Neural cell (in vitro differentiated cells): ENCODE measurements around the gene AOAH. TPM values are rescaled to one million over a fixed set of nuclear protein-coding genes. Genes with fewer than 3 reads are reported as not detected.

Experiments used
- H2AFZ ChIP-seq: fragments of 200-600, 300-800 bp; sonication (generic), shearing (Covaris generic); 2 replicates; pipeline ENCODE4 v1.6.0; 2014; ENCODE audit warnings: low read depth, mild to moderate bottlenecking, antibody characterized with exemption, low read length, moderate library complexity
- H3F3A ChIP-seq: fragments of 200-600 bp; shearing (Covaris generic); 2 replicates; pipeline ENCODE4 v1.6.1; 2016; ENCODE audit warnings: mild to moderate bottlenecking, moderate library complexity, mixed read lengths, antibody characterized with exemption, low read length; ENCODE audit not compliant: insufficient read depth, poor library complexity, severe bottlenecking
- H3K27ac ChIP-seq: fragments of 200-600, 300-800 bp; sonication (generic), shearing (Covaris generic); 2 replicates; pipeline ENCODE4 v1.5.1; 2014; ENCODE audit warnings: mild to moderate bottlenecking, low read length, moderate library complexity
- H3K27me3 ChIP-seq: fragments of 300-800, 200-600 bp; sonication (generic), shearing (Covaris generic); 2 replicates; pipeline ENCODE4 v1.6.0; 2014; ENCODE audit warnings: mild to moderate bottlenecking, low read depth, low read length, moderate library complexity; ENCODE audit not compliant: insufficient read depth
- H3K36me3 ChIP-seq: fragments of 300-800, 200-600 bp; sonication (generic), shearing (Covaris generic); 2 replicates; pipeline ENCODE4 v1.5.1; 2014; ENCODE audit warnings: mild to moderate bottlenecking, antibody characterized with exemption, low read length, moderate library complexity; ENCODE audit not compliant: insufficient read depth
- H3K4me2 ChIP-seq: fragments of 300-800, 200-600 bp; sonication (generic), shearing (Covaris generic); 2 replicates; pipeline ENCODE4 v1.6.0; 2014; ENCODE audit warnings: mild to moderate bottlenecking, low read length
- H3K4me3 ChIP-seq: fragments of 300-800, 200-600 bp; sonication (generic), shearing (Covaris generic); 2 replicates; pipeline ENCODE4 v1.5.1; 2014; ENCODE audit warnings: mild to moderate bottlenecking, low read length, moderate library complexity
- H3K79me2 ChIP-seq: fragments of 200-600 bp; shearing (Covaris generic); replicated peaks from 2 replicates; pipeline ENCODE4 v1.6.0; 2014; ENCODE audit warnings: mild to moderate bottlenecking, low read length, moderate library complexity; ENCODE audit not compliant: insufficient read depth
- H3K9ac ChIP-seq: fragments of 300-800, 200-600 bp; sonication (generic), shearing (Covaris generic); 2 replicates; pipeline ENCODE4 v1.6.1; 2016; ENCODE audit warnings: mild to moderate bottlenecking, low read length, mixed read lengths
- H3K9me2 ChIP-seq: fragments of 200-600 bp; shearing (Covaris generic); 2 replicates; pipeline ENCODE4 v1.6.1; 2016; ENCODE audit warnings: mild to moderate bottlenecking, low read length, mixed read lengths; ENCODE audit not compliant: insufficient read depth
- H3K9me3 ChIP-seq: fragments of 200-600, 300-800 bp; sonication (generic), shearing (Covaris generic); 2 replicates; pipeline ENCODE4 v1.6.1; 2016; ENCODE audit warnings: mild to moderate bottlenecking, mixed run types, low read length, moderate library complexity, mixed read lengths
- H4K20me1 ChIP-seq: fragments of 200-600 bp; shearing (Covaris generic); 2 replicates; pipeline ENCODE4 v1.6.1; 2016; ENCODE audit warnings: mild to moderate bottlenecking, mixed run types; ENCODE audit not compliant: insufficient read depth
- EP300 ChIP-seq: fragments of 450-650 bp; conservative IDR thresholded peaks from 2 replicates; pipeline ENCODE4 v1.6.1; 2014; ENCODE audit warnings: antibody characterized with exemption, mild to moderate bottlenecking, moderate library complexity; ENCODE audit not compliant: poor library complexity, severe bottlenecking
- EZH2 ChIP-seq: fragments of 200-600, 300-800 bp; shearing (Covaris generic), sonication (generic); IDR thresholded peaks from 2 replicates; pipeline ENCODE4 v1.6.1; 2014; ENCODE audit warnings: antibody characterized with exemption, low read length, borderline replicate concordance, mild to moderate bottlenecking; ENCODE audit not compliant: insufficient read depth, poor library complexity, severe bottlenecking
- MXI1 ChIP-seq: fragments of 450-650 bp; conservative IDR thresholded peaks from 2 replicates; pipeline ENCODE4 v1.6.1; 2014; ENCODE audit warnings: antibody characterized with exemption, mild to moderate bottlenecking; ENCODE audit not compliant: poor library complexity, severe bottlenecking
- POLR2AphosphoS5 ChIP-seq: IDR thresholded peaks from 2 replicates; pipeline ENCODE4 v1.6.1; 2012
- RAD21 ChIP-seq: fragments of 450-650 bp; conservative IDR thresholded peaks from 2 replicates; pipeline ENCODE4 v1.6.1; 2014; ENCODE audit warnings: antibody characterized with exemption, mild to moderate bottlenecking, moderate library complexity
- SMC3 ChIP-seq: fragments of 450-650 bp; conservative IDR thresholded peaks from 2 replicates; pipeline ENCODE4 v1.6.1; 2014; ENCODE audit warnings: antibody characterized with exemption, mild to moderate bottlenecking, moderate library complexity; ENCODE audit not compliant: poor library complexity
- TAF1 ChIP-seq: IDR thresholded peaks from 2 replicates; pipeline ENCODE4 v1.6.1; 2012; ENCODE audit warnings: low read depth
- polyA plus RNA-seq: library from polyadenylated mRNA; depleted of rRNA; stranded (reverse); fragments of >200 nt; gene quantifications from 2 replicates; pipeline ENCODE4 v1.2.3, GENCODE V29; 2014
- TF ChIP-seq, protein P1 (sequence below): fragments of 450-650 bp; IDR thresholded peaks from 2 replicates; pipeline ENCODE4 v1.5.1; 2014; ENCODE audit warnings: antibody characterized with exemption, mild to moderate bottlenecking, moderate library complexity; ENCODE audit not compliant: poor library complexity, severe bottlenecking
- TF ChIP-seq, protein P2 (sequence below): IDR thresholded peaks from 2 replicates; pipeline ENCODE4 v1.6.1; 2012; ENCODE audit warnings: borderline replicate concordance

The AOAH gene
- polyA plus RNA-seq, 1 donor from 2014 or later: 4.3 TPM

GRCh38 chr7:36667007-36667745 is 57.1 kb downstream of the AOAH start:
- no peaks in the 10 kb centered on the region for H3K36me3 ChIP-seq

GRCh38 chr7:36663481-36663880 is 60.8 kb downstream of the AOAH start:
- no peak for TF ChIP-seq MXI1
- TF ChIP-seq EZH2: no peak
- TF ChIP-seq TAF1: no peak
- no peak for TF ChIP-seq RAD21
- TF ChIP-seq, protein P1, sequence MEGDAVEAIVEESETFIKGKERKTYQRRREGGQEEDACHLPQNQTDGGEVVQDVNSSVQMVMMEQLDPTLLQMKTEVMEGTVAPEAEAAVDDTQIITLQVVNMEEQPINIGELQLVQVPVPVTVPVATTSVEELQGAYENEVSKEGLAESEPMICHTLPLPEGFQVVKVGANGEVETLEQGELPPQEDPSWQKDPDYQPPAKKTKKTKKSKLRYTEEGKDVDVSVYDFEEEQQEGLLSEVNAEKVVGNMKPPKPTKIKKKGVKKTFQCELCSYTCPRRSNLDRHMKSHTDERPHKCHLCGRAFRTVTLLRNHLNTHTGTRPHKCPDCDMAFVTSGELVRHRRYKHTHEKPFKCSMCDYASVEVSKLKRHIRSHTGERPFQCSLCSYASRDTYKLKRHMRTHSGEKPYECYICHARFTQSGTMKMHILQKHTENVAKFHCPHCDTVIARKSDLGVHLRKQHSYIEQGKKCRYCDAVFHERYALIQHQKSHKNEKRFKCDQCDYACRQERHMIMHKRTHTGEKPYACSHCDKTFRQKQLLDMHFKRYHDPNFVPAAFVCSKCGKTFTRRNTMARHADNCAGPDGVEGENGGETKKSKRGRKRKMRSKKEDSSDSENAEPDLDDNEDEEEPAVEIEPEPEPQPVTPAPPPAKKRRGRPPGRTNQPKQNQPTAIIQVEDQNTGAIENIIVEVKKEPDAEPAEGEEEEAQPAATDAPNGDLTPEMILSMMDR: no peak
- TF ChIP-seq EP300: no peak
- TF ChIP-seq, protein P2, sequence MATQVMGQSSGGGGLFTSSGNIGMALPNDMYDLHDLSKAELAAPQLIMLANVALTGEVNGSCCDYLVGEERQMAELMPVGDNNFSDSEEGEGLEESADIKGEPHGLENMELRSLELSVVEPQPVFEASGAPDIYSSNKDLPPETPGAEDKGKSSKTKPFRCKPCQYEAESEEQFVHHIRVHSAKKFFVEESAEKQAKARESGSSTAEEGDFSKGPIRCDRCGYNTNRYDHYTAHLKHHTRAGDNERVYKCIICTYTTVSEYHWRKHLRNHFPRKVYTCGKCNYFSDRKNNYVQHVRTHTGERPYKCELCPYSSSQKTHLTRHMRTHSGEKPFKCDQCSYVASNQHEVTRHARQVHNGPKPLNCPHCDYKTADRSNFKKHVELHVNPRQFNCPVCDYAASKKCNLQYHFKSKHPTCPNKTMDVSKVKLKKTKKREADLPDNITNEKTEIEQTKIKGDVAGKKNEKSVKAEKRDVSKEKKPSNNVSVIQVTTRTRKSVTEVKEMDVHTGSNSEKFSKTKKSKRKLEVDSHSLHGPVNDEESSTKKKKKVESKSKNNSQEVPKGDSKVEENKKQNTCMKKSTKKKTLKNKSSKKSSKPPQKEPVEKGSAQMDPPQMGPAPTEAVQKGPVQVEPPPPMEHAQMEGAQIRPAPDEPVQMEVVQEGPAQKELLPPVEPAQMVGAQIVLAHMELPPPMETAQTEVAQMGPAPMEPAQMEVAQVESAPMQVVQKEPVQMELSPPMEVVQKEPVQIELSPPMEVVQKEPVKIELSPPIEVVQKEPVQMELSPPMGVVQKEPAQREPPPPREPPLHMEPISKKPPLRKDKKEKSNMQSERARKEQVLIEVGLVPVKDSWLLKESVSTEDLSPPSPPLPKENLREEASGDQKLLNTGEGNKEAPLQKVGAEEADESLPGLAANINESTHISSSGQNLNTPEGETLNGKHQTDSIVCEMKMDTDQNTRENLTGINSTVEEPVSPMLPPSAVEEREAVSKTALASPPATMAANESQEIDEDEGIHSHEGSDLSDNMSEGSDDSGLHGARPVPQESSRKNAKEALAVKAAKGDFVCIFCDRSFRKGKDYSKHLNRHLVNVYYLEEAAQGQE: no peak
- no peak for TF ChIP-seq SMC3
- no peaks in the 10 kb centered on the region for H3K9me3 ChIP-seq
- H3F3A ChIP-seq: no peaks in the 10 kb centered on the region
- H3K27me3 ChIP-seq: no peaks in the 10 kb centered on the region
- no peaks in the 10 kb centered on the region for H3K79me2 ChIP-seq
- no peak overlapping the region for H3K27ac ChIP-seq
- H3K9me2 ChIP-seq: no peaks in the 10 kb centered on the region
- H3K4me3 ChIP-seq: no peak overlapping the region
- no peak overlapping the region for H3K4me2 ChIP-seq
- no peaks in the 10 kb centered on the region for H4K20me1 ChIP-seq
- no peak overlapping the region for H2AFZ ChIP-seq
- H3K9ac ChIP-seq: no peak overlapping the region
- no peaks in the 10 kb centered on the region for H3K36me3 ChIP-seq

More at GRCh38 chr7:36667007-36667745, 57.1 kb downstream of the AOAH start:
- no peak overlapping the region for H2AFZ ChIP-seq
- TF ChIP-seq POLR2AphosphoS5 (no peak), RAD21 (no peak), TAF1 (no peak), SMC3 (no peak), EP300 (no peak), MXI1 (no peak), EZH2 (no peak)
- TF ChIP-seq, protein P1: no peak
- TF ChIP-seq, protein P2: no peak
- H3K27me3 ChIP-seq: no peaks in the 10 kb centered on the region
- H4K20me1 ChIP-seq: no peaks in the 10 kb centered on the region
- H3F3A ChIP-seq: no peaks in the 10 kb centered on the region
- no peak overlapping the region for H3K4me2 ChIP-seq
- no peaks in the 10 kb centered on the region for H3K9me3 ChIP-seq
- no peaks in the 10 kb centered on the region for H3K79me2 ChIP-seq
- no peak overlapping the region for H3K9ac ChIP-seq
- H3K4me3 ChIP-seq: no peak overlapping the region
- no peaks in the 10 kb centered on the region for H3K9me2 ChIP-seq
- H3K27ac ChIP-seq: no peak overlapping the region
